Stimulated activated CD4-positive, alpha-beta T cell treated with anti-CD3 and anti-CD28 coated beads, Interleukin-1b, Interleukin-23, amount 100 ng/mL, for 48 hours (primary cell): ENCODE measurements around the gene EPPIN.

ENCODE experiments used
- DNase-seq: peaks from one replicate; pipeline ENCODE4 v3.0.0-alpha.2; 2020

The EPPIN gene

GRCh38 chr20:45527294-45527693 lies 19.9 kb downstream of the EPPIN start:
- no peak for DNase-seq

GRCh38 chr20:45523821-45524220 lies 23.4 kb downstream of the EPPIN start:
- DNase-seq: no peak

GRCh38 chr20:45518282-45518681 lies 28.9 kb downstream of the EPPIN start:
- no peak for DNase-seq

GRCh38 chr20:45515147-45515913 lies 31.9 kb downstream of the EPPIN start, which contains the start of gene SPINT3:
Gene SPINT3 (minus strand): TSS chr20:45515622. CDS start chr20:45515608, 14 bp downstream.
- DNase-seq: no peak

DNA sequence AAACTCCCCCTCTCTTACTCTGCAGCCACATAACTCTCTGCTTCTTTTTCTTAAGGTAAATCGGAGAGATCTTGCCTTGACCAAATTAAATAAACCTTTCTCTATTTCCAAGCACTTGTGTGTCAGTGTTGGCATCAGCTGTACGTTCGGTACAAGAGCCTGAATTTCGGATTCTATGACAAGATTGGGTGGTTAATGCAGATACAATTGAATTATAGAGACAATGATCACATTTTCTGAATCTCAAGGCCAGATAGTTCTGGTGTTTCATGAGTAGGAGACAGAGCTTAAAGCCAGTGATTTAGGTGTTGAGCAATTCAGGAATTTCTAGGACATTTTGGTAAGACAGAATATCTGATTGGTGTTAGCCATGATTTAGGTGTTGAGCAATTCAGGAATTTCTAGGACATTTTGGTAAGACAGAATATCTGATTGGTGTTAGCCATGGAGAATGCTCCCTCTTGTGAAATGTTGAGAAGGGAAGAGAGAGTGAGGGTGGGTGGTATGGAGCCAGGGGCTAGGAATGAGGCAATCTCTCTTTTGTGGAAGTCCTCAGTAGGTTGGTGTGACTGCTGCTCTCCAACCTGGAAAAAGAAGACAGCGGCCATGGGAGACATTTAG lies 36.8 kb downstream of the EPPIN start:
- DNase-seq: no peak

DNA sequence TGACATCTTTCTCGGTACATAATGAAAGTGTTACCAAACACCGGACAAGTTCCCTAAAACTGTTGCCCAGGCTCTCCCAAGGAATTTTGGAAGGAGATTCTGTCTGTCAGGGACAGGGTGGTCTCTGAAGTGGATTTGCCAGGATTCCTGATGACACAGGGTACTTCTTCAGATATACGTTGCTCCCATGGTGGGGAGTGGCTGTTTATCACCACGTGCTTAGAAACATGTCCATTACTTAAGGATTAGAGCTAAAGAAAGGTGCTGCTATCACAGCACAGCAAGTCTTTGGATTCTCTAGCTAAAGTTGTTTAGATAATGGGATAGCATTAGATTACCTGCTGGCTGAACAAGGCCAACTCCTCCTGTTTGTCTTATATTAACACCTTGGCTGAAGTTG lies 38.1 kb downstream of the EPPIN start:
- DNase-seq: no peak

DNA sequence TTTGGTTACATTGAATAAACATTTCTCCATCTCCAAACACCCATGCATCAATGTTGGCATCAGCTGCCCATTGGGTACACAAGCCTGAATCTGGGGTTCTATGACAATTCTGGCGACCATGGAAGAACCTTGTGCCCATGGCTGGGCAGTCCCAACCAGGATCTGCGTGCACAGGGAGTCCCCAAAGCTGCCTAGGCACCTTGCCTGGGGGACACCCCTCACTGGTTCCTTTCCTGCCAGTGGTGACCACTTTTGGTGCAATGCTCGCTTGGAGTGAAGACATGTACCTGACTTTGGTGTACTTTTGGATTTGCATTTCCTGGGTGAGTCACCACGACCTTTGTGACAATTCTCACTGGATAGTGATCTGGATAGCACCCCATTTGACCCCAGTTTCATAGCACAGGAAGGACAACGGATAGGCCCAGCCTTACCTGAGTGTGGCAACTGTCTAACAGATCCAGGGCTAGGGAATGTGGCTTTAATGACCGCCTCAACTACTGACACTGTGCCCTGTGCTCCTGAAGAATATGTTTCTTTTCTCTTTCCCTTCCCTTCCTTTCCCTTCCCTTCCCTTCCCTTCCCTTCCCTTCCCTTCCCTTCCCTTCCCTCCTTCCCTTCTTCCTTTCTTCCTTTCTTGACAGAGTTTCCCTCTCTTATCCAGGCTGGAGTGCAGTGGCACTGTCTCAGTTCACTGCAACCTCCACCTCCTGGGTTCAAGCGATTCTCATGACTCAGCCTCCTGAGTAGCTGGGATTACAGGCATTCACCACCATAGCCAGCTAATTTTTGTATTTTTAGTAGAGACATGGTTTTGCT lies 38.9 kb downstream of the EPPIN start:
- no peak for DNase-seq

DNA sequence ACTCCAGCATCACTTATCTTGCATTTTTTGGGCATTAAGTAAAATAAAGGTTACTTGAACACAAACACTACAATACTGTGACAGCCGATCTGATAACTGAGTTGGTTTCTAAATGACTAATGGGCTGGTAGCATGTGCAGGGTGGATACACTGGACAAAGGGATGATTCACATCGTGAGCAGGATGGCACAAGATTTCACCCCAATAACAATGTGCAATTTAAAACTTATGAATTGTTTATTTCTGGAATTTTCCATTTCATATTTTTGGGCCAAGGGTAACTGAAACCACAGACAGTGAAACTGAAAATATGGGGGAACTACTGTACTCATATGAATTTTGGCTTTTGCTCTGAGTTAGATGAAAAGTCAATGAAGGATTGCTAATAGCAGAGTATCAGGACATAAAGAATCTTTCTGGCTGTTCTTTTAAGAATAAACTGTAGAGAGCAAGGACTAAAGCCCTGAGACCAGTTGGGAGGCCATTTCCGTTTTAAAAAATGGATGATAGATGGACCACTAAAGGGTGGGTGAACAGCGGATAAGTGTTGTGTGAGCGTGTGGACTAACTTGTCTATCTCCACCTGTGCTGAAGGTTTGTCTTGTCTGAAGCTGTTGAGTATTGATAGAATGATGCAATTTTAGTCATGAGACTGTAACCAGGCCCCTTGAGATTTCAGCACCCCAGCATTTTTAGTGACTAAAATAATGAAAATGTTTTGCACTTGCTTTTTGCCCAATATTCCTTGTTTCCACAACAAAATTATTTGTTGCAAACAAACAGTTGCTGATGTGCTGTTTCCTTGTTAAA lies 40.0 kb downstream of the EPPIN start:
- DNase-seq: no peak

DNA sequence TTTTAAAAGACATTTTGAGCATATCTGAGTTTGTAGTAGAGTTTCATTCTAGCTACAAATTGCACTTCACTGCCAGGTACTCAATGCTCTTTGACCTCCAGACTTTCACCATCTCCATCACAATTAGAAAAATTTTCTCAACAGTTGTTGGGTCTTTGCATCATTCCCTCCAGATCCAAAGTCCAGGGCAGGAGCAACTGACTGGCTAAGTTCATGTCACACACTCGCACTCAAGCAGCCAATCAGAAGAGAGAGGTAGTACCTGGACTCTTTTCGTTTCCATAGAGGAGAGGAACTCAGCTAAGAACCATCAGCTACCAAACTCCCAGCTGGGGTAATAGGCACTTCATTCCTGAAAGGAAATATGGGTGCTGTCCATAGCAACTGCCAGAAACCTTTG lies 40.8 kb downstream of the EPPIN start:
- DNase-seq: no peak

GRCh38 chr20:45503403-45503802 lies 43.8 kb downstream of the EPPIN start:
- no peak for DNase-seq

GRCh38 chr20:45502561-45502960 lies 44.6 kb downstream of the EPPIN start:
- DNase-seq: no peak

GRCh38 chr20:45501600-45501999 lies 45.6 kb downstream of the EPPIN start:
- DNase-seq: no peak

DNA sequence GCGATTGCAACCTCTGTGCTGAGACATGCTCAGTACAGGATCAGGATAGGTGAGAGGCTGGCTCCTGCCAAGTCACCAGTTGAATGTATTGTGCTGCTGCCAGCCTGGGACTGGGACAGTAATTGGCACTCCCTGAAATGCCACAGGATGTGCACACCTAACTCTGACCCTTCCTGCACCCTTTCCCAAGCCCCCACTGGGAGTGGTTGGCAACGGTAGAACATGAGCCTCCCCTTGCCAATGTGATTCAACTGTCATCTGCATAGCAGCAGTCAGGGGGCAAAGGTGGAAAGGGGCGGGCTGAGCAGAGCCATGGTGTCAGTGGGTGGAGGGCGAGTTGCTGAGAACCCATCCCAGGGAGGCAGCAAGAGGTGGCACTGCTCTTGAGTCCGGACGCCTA lies 47.2 kb downstream of the EPPIN start:
- no peak for DNase-seq

- DNase-seq: no peak
Observed at GRCh38 chr20:45497971-45498494, 49.2 kb downstream of the EPPIN start.

GRCh38 chr20:45496166-45496565 lies 51.0 kb downstream of the EPPIN start:
- DNase-seq: no peak

DNA sequence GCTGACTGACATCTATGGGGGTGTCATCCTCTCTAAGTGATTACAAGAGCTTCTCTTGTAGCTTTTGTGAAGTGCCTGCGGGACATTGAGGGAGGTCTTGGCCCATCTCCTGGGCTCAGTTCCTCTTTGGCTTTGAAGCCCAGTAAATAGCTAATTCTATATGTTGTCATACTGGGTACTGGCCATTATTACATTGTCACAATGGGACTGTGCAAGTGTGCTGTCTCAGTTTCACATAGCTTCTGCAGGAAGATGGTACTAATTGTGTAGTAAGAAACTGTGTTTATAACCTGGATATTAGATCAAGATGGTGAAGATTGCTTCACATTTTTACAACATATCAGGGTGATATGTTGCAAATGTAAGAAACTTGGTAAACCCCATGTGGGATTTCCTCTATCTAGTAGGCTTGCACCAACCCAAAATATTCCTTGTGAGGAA lies 51.7 kb downstream of the EPPIN start:
- DNase-seq: no peak
